Measurements from ENCODE around the gene PLCB4.

The PLCB4 gene

GRCh38 chr20:9287826-9288225, 218.9 kb downstream of the PLCB4 start:
- DNase-seq (ENCODE audit: low read depth): no peak
- no peak overlapping the region for H3K4me3 ChIP-seq (ENCODE audit: low read depth, low read length)

GRCh38 chr20:9290331-9290730, 221.4 kb downstream of the PLCB4 start:
- no peak overlapping the region for H3K4me3 ChIP-seq (ENCODE audit: low read depth, low read length)
- TF ChIP-seq CTCF (conservative IDR thresholded peaks at IDR 0.05; ENCODE audit: low read depth, low read length): no peak
- no peak for DNase-seq (ENCODE audit: low read depth)

More at GRCh38 chr20:9287826-9288225, 218.9 kb downstream of the PLCB4 start:
- TF ChIP-seq CTCF (conservative IDR thresholded peaks at IDR 0.05; ENCODE audit: low read depth, low read length): no peak

- TF ChIP-seq CTCF (conservative IDR thresholded peaks at IDR 0.05; ENCODE audit: low read depth, low read length): no peak
- no peak for DNase-seq (ENCODE audit: low read depth)
- no peak overlapping the region for H3K4me3 ChIP-seq (ENCODE audit: low read depth, low read length)
Observed at GRCh38 chr20:9293145-9293544, 224.3 kb downstream of the PLCB4 start.

- peak; percentile 60 for DNase-seq (ENCODE audit: low read depth)
- TF ChIP-seq CTCF (conservative IDR thresholded peaks at IDR 0.05; ENCODE audit: low read depth, low read length): no peak
- no peak overlapping the region for H3K4me3 ChIP-seq (ENCODE audit: low read depth, low read length)
Observed at GRCh38 chr20:9294041-9294440, 225.2 kb downstream of the PLCB4 start.

GRCh38 chr20:9298906-9299305, 230.0 kb downstream of the PLCB4 start:
- no peak overlapping the region for H3K4me3 ChIP-seq (ENCODE audit: low read depth, low read length)
- TF ChIP-seq CTCF (conservative IDR thresholded peaks at IDR 0.05; ENCODE audit: low read depth, low read length): no peak
- DNase-seq (ENCODE audit: low read depth): no peak

- H3K4me3 ChIP-seq (ENCODE audit: low read depth, low read length): no peak overlapping the region
- DNase-seq (ENCODE audit: low read depth): no peak
- TF ChIP-seq CTCF (conservative IDR thresholded peaks at IDR 0.05; ENCODE audit: low read depth, low read length): no peak
Observed at GRCh38 chr20:9300080-9300479, 231.2 kb downstream of the PLCB4 start.

- H3K4me3 ChIP-seq (ENCODE audit: low read depth, low read length): no peak overlapping the region
- no peak for DNase-seq (ENCODE audit: low read depth)
- TF ChIP-seq CTCF (conservative IDR thresholded peaks at IDR 0.05; ENCODE audit: low read depth, low read length): no peak
Observed at GRCh38 chr20:9300534-9300933, 231.6 kb downstream of the PLCB4 start.

Measured in choroid plexus epithelial cell (primary cell).